HG02610 (cell line): ENCODE data around the gene KRT83.

ENCODE experiments used
- ATAC-seq: cut with Tn5 transposase; IDR thresholded peaks from one replicate; pipeline ENCODE4 v1.9.1; 2021; ENCODE audit warnings: mild to moderate bottlenecking, moderate library complexity; ENCODE audit not compliant: unreplicated experiment

Gene KRT83

DNA sequence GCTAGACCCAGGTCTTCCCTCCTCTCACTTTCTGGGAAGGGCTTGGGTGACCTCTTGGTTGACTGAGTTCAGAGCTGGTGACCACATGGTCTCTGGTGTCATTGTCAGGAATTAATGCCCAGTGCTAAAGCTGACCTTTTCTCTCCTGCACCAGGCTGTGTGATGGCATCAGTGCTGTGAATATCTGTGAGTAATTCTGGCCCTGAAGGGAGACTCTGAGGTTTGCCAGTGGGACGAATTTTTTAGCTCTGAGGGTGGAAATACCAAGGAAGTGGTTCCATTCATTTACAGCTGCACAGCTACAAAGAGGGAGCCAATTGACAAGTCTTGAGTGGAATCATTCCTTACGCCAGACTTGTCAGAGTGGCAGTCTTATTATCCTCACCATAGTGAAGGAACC, 53.0 kb downstream of the KRT83 start:
- no peak for ATAC-seq

DNA sequence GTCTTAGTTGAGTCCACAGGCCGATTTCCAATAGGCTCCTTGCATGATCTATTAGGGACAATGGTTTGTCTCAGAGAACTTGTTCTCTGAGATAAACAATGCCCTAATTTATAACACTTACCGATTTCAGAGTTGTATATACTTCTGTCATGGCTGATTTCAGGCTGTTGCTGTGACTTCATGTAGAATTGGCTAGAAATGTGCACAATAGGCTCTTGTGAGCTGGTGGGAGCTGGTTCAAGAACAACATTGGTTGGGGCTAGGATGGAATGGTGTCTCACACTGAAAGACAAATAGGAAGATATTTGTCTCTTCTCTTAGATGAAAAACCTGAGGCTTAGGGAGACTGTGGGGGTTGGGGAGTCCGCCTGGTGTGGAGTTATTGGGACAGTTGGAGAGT, 53.5 kb downstream of the KRT83 start:
- no peak for ATAC-seq

DNA sequence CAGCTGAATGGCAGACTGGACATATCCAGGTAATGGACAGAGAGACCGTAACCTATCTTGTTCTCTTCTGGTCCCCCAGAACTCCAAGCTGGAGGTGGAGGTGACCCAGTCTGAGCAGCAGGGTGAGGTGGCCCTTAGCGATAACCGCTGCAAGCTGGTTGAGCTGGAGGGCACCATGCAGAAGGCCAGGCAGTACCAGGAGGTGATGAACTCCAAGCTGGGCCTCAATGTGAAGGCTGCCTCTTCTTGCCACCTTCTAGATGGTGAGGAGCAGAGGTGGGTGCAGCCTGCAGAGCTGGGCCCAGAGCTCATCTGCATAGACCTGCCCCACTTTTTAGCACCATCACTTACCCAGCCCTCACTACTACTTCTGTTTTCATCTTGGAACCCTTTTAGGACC, 53.9 kb downstream of the KRT83 start:
- ATAC-seq: no peak

DNA sequence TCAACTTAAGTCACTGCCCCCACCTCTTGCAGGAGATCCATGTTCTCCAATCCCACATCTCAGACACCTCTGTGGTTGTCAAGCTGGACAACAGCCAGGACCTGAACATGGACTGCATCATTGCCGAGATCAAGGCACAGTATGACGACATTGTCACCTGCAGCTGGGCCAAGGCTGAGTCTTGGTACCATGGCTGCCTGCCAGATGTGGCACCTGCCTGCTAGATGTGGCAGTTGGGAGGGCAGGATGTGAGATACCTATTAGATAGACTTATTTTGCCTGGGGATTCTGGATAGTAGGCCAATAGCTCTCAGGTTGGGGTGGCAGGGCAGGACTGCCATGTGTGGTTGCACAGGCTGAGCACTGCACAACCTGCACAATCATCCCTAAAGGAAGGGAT, 54.7 kb downstream of the KRT83 start:
- no peak for ATAC-seq

DNA sequence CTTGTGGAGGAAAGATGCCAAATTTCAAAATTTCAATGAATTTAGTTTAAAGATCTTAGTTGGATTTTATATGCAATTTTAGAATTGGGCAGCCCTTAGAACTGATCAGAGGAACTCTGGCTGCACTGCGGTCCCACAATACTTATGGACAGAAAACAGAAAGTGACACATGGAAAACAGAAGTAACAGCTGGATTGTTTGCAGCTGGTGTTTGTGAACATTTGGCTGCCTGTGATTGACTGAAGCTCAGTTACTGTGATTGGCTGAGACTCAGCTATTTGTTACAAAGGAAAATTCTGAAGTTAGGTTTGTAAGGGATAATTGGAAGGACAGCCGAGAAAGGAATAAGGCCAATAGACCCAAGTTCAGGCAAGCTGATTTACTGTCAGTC, 56.8 kb downstream of the KRT83 start:
- ATAC-seq: no peak
